MM.1S (cell line): ENCODE measurements around the gene PMPCA.

Experiments used
- DNase-seq: peaks from one replicate; pipeline ENCODE4 v3.0.0-alpha.2; 2015
- H2AFZ ChIP-seq: fragments of 300-600 bp; sonication (generic); 2 replicates; pipeline ENCODE4 v1.6.0; 2016; ENCODE audit warnings: antibody characterized with exemption, low read length
- H3F3A ChIP-seq: fragments of 300-600 bp; sonication (generic); 2 replicates; pipeline ENCODE4 v1.6.1; 2016; ENCODE audit warnings: mild to moderate bottlenecking, antibody characterized with exemption, low read length, moderate library complexity, mixed read lengths; ENCODE audit not compliant: insufficient read depth
- H3K27ac ChIP-seq: fragments of 300-600 bp; sonication (generic); 2 replicates; pipeline ENCODE4 v1.5.1; 2016; ENCODE audit warnings: mild to moderate bottlenecking, low read length
- H3K27me3 ChIP-seq: fragments of 300-600 bp; sonication (generic); replicated peaks from 2 replicates; pipeline ENCODE4 v1.6.0; 2016; ENCODE audit warnings: low read length; ENCODE audit not compliant: insufficient read depth
- H3K36me3 ChIP-seq: fragments of 300-600 bp; sonication (generic); replicated peaks from 2 replicates; pipeline ENCODE4 v1.6.1; 2016; ENCODE audit warnings: mild to moderate bottlenecking, low read length, mixed read lengths; ENCODE audit not compliant: insufficient read depth
- H3K4me1 ChIP-seq: fragments of 300-600 bp; sonication (generic); 2 replicates; pipeline ENCODE4 v1.6.1; 2016; ENCODE audit warnings: low read length, mixed read lengths
- H3K4me2 ChIP-seq: fragments of 300-600 bp; sonication (generic); 2 replicates; pipeline ENCODE4 v1.6.0; 2016; ENCODE audit warnings: low read depth, low read length
- H3K4me3 ChIP-seq: fragments of 300-600 bp; sonication (generic); 2 replicates; pipeline ENCODE4 v1.5.1; 2016; ENCODE audit warnings: low read length, mixed read lengths
- H3K79me2 ChIP-seq: fragments of 300-600 bp; sonication (generic); 2 replicates; pipeline ENCODE4 v1.6.1; 2016; ENCODE audit warnings: mixed run types, low read length, mixed read lengths
- H3K9ac ChIP-seq: fragments of 300-600 bp; sonication (generic); 2 replicates; pipeline ENCODE4 v1.6.1; 2016; ENCODE audit warnings: low read length, mixed read lengths
- H3K9me2 ChIP-seq: fragments of 300-600 bp; sonication (generic); replicated peaks from 2 replicates; pipeline ENCODE4 v1.6.1; 2016; ENCODE audit warnings: mild to moderate bottlenecking, low read length, mixed read lengths; ENCODE audit not compliant: insufficient read depth
- H3K9me3 ChIP-seq: fragments of 300-600 bp; sonication (generic); replicated peaks from 2 replicates; pipeline ENCODE4 v1.6.1; 2016; ENCODE audit warnings: mild to moderate bottlenecking, low read length, mixed read lengths; ENCODE audit not compliant: insufficient read depth
- H4K20me1 ChIP-seq: fragments of 300-600 bp; sonication (generic); 2 replicates; pipeline ENCODE4 v1.6.1; 2016; ENCODE audit warnings: mild to moderate bottlenecking, low read length, moderate library complexity, mixed read lengths; ENCODE audit not compliant: insufficient read depth
- EZH2 ChIP-seq: fragments of 300-600 bp; sonication (generic); optimal IDR thresholded peaks from 2 replicates; pipeline ENCODE3; 2017; ENCODE audit warnings: low read depth, mild to moderate bottlenecking, antibody characterized with exemption, low read length, mixed read lengths
- EZH2phosphoT487 ChIP-seq: fragments of 300-600 bp; sonication (generic); IDR thresholded peaks from 2 replicates; pipeline ENCODE4 v1.6.1; 2018; ENCODE audit warnings: antibody characterized with exemption, low read length
- TF ChIP-seq, protein P1 (sequence below): fragments of 300-600 bp; sonication (generic); IDR thresholded peaks from 2 replicates; pipeline ENCODE4 v1.5.1; 2016; ENCODE audit warnings: antibody characterized with exemption, low read length, mixed read lengths

Gene PMPCA

DNA sequence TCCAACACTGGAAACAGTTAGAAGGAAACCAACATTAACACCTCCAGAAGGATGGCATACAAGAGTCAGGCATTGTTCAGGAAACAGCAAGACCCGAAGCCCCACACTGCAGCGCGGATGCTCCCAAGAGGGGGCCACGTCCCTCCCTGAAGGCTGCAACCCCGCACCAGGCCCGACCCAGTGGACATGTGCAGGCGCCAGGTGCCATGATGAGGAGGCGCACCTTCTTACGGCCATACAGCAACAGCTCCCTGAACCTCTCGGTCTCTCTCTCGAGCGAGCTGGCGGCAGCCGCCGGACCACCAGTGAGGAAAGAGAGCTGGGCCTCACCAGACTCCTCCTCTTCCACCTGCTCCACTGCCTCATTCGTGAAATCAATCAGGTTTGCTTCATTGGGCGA, 52.2 kb downstream of the PMPCA start:
- H3K9ac ChIP-seq = no peak overlapping the region
- peaks cover 3% of the 10 kb centered on the region; the same call in 1 of the 2 replicates for H3K79me2 ChIP-seq
- no peak overlapping the region for H3K27ac ChIP-seq
- TF ChIP-seq, protein P1, sequence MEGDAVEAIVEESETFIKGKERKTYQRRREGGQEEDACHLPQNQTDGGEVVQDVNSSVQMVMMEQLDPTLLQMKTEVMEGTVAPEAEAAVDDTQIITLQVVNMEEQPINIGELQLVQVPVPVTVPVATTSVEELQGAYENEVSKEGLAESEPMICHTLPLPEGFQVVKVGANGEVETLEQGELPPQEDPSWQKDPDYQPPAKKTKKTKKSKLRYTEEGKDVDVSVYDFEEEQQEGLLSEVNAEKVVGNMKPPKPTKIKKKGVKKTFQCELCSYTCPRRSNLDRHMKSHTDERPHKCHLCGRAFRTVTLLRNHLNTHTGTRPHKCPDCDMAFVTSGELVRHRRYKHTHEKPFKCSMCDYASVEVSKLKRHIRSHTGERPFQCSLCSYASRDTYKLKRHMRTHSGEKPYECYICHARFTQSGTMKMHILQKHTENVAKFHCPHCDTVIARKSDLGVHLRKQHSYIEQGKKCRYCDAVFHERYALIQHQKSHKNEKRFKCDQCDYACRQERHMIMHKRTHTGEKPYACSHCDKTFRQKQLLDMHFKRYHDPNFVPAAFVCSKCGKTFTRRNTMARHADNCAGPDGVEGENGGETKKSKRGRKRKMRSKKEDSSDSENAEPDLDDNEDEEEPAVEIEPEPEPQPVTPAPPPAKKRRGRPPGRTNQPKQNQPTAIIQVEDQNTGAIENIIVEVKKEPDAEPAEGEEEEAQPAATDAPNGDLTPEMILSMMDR = no peak
- TF ChIP-seq EZH2 (no peak), EZH2phosphoT487 (no peak)
- no peak overlapping the region for H3K4me2 ChIP-seq
- DNase-seq = no peak
- no peaks in the 10 kb centered on the region for H3K27me3 ChIP-seq
- no peaks in the 10 kb centered on the region for H4K20me1 ChIP-seq
- no peaks in the 10 kb centered on the region for H3F3A ChIP-seq
- no peak overlapping the region for H3K4me3 ChIP-seq
- no peaks in the 10 kb centered on the region for H3K9me3 ChIP-seq
- no peaks in the 10 kb centered on the region for H3K9me2 ChIP-seq
- H3K4me1 ChIP-seq = no peaks in the 10 kb centered on the region
- H2AFZ ChIP-seq = no peak overlapping the region
- peaks cover 2% of the 10 kb centered on the region for H3K36me3 ChIP-seq

DNA sequence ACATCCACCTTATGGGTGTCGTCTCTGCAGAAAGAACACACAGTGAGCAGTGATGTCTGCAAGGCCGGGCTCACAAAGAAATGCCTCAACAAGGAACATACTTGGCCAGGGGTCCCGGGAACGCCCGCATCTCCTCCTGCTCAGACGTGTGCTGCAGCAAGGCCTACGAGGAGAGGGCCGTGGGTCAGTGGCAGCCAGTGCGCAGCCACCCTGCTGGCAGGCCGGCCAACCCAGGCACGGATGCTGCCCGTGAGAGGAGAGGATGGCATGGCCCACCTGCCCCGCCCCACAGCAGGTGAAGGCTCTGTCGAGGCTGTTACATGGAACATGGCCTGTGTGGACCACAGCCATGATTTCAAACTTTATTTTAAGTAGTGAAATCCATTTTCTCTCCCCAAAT, 53.1 kb downstream of the PMPCA start:
- no peaks in the 10 kb centered on the region for H3K9me2 ChIP-seq
- peaks cover 2% of the 10 kb centered on the region for H3K36me3 ChIP-seq
- no peaks in the 10 kb centered on the region for H3K9me3 ChIP-seq
- peaks cover 3% of the 10 kb centered on the region; the same call in 1 of the 2 replicates for H3K79me2 ChIP-seq
- no peaks in the 10 kb centered on the region for H3F3A ChIP-seq
- H3K27ac ChIP-seq = no peak overlapping the region
- no peak for TF ChIP-seq EZH2
- TF ChIP-seq EZH2phosphoT487 = no peak
- TF ChIP-seq, protein P1 = no peak
- no peak overlapping the region for H3K9ac ChIP-seq
- no peak for DNase-seq
- no peak overlapping the region for H2AFZ ChIP-seq
- no peaks in the 10 kb centered on the region for H3K27me3 ChIP-seq
- H3K4me3 ChIP-seq = no peak overlapping the region
- H3K4me2 ChIP-seq = no peak overlapping the region
- H4K20me1 ChIP-seq = no peaks in the 10 kb centered on the region
- no peaks in the 10 kb centered on the region for H3K4me1 ChIP-seq

DNA sequence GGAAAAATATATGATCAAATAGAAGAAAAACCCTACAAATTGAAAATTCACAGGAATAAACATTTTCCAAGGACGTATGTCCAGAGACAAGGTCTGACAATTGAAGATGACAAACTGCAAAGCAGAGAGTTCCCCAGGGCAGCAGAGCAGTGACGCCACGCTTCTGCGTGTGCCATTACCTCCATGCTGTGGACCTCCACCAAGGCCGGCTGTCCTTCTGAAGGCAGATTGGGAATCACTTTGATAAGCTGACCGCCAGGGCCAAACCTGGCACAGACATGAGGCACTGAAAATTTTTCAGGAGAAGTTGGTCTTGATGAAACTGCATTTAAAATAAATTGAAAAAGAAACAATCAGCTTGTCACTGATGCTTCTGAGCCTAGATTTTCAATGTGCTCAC, 53.8 kb downstream of the PMPCA start:
- no peak overlapping the region for H3K4me2 ChIP-seq
- TF ChIP-seq EZH2phosphoT487 (no peak), EZH2 (no peak)
- TF ChIP-seq, protein P1 = no peak
- no peaks in the 10 kb centered on the region for H3K27me3 ChIP-seq
- H3K4me3 ChIP-seq = no peak overlapping the region
- peaks cover 2% of the 10 kb centered on the region for H3K36me3 ChIP-seq
- H3K9ac ChIP-seq = no peak overlapping the region
- no peaks in the 10 kb centered on the region for H3F3A ChIP-seq
- no peaks in the 10 kb centered on the region for H4K20me1 ChIP-seq
- no peak overlapping the region for H2AFZ ChIP-seq
- DNase-seq = no peak
- no peaks in the 10 kb centered on the region for H3K9me3 ChIP-seq
- H3K4me1 ChIP-seq = no peaks in the 10 kb centered on the region
- H3K27ac ChIP-seq = no peak overlapping the region
- no peaks in the 10 kb centered on the region for H3K9me2 ChIP-seq
- peaks cover 9% of the 10 kb centered on the region for H3K79me2 ChIP-seq
